Hepatocyte (in vitro differentiated cells): ENCODE measurements around the gene SFXN5. TPM values are rescaled to one million over a fixed set of nuclear protein-coding genes. Genes with fewer than 3 reads are reported as not detected.

ENCODE experiments used
- DNase-seq: peaks from one replicate; pipeline ENCODE4 v3.0.0-alpha.2; 2016; ENCODE audit warnings: low spot score
- H2AFZ ChIP-seq: fragments of 200-600 bp; sonication (generic); 2 replicates; pipeline ENCODE4 v1.6.0; 2016; ENCODE audit warnings: antibody characterized with exemption, mild to moderate bottlenecking
- H3K27ac ChIP-seq: fragments of 200-600 bp; sonication (generic); 2 replicates; pipeline ENCODE4 v1.5.1; 2016; ENCODE audit warnings: mild to moderate bottlenecking
- H3K27me3 ChIP-seq: fragments of 200-600 bp; sonication (generic); 2 replicates; pipeline ENCODE4 v1.6.1; 2016
- H3K36me3 ChIP-seq: fragments of 200-600 bp; sonication (generic); replicated peaks from 2 replicates; pipeline ENCODE4 v1.5.1; 2016; ENCODE audit warnings: low read depth; ENCODE audit not compliant: insufficient read depth
- H3K4me1 ChIP-seq: fragments of 200-600 bp; sonication (generic); 2 replicates; pipeline ENCODE4 v1.5.1; 2016; ENCODE audit warnings: mild to moderate bottlenecking, moderate library complexity; ENCODE audit not compliant: insufficient read depth
- H3K4me2 ChIP-seq: fragments of 200-600 bp; sonication (generic); 2 replicates; pipeline ENCODE4 v1.6.0; 2016
- H3K4me3 ChIP-seq: fragments of 200-600 bp; sonication (generic); 2 replicates; pipeline ENCODE4 v1.5.1; 2016; ENCODE audit warnings: mild to moderate bottlenecking
- H3K79me2 ChIP-seq: fragments of 200-600 bp; sonication (generic); 2 replicates; pipeline ENCODE4 v1.6.0; 2017; ENCODE audit warnings: mild to moderate bottlenecking
- H3K9me2 ChIP-seq: fragments of 200-600 bp; sonication (generic); replicated peaks from 2 replicates; pipeline ENCODE4 v1.6.0; 2017; ENCODE audit warnings: mild to moderate bottlenecking; ENCODE audit not compliant: insufficient read depth
- H3K9me3 ChIP-seq: fragments of 200-600 bp; sonication (generic); 2 replicates; pipeline ENCODE4 v1.5.1; 2016; ENCODE audit warnings: low read depth, mild to moderate bottlenecking
- H4K20me1 ChIP-seq: fragments of 200-600 bp; sonication (generic); 2 replicates; pipeline ENCODE4 v1.6.0; 2016; ENCODE audit warnings: mild to moderate bottlenecking; ENCODE audit not compliant: insufficient read depth, poor library complexity, severe bottlenecking
- CTCF ChIP-seq: fragments of 200-600 bp; sonication (generic); IDR thresholded peaks from 2 replicates; pipeline ENCODE4 v1.5.1; 2016; ENCODE audit warnings: antibody characterized with exemption, mild to moderate bottlenecking; ENCODE audit not compliant: poor library complexity
- EZH2 ChIP-seq: fragments of 200-600 bp; sonication (generic); IDR thresholded peaks from 2 replicates; pipeline ENCODE4 v1.6.1; 2016; ENCODE audit warnings: antibody characterized with exemption, mild to moderate bottlenecking, borderline replicate concordance
- EZH2phosphoT487 ChIP-seq: fragments of 200-600 bp; sonication (generic); IDR thresholded peaks from one replicate; pipeline ENCODE4 v1.6.1; 2018; ENCODE audit warnings: antibody characterized with exemption, mild to moderate bottlenecking, low read depth, moderate library complexity; ENCODE audit not compliant: unreplicated experiment, severe bottlenecking
- WGBS: methylation state at CpG from one replicate; pipeline ENCODE4 v1.1.6; 2016; ENCODE audit warnings: low lambda C conversion rate; ENCODE audit errors: missing lambda C conversion rate; 5-methylcytosine and 5-hydroxymethylcytosine counted together
- polyA plus RNA-seq: library from polyadenylated mRNA; unstranded; fragments of >200 nt; fragmentation: Nextera tagmentation; extraction: Ambion mirVana; gene quantifications from 2 replicates; pipeline ENCODE4 v1.2.1, GENCODE V29; 2016
- total RNA-seq: library from RNA; depleted of rRNA; stranded (reverse); fragments of >200 nt; gene quantifications from 2 replicates; pipeline ENCODE4 v1.2.3, GENCODE V29; 2014

SFXN5 gene
- total and polyA plus RNA-seq, 2 experiments from 2014 or later: 25.8 to 34.6 TPM

- Histone ChIP-seq H3K27ac (no peak overlapping the region), H3K9me2 (no peaks in the 10 kb centered on the region), H2AFZ (no peak overlapping the region), H3K4me2 (no peak overlapping the region), H3K4me1 (no peaks in the 10 kb centered on the region), H3K27me3 (no peaks in the 10 kb centered on the region), H3K9me3 (no peaks in the 10 kb centered on the region), H3K36me3 (no peaks in the 10 kb centered on the region), H3K79me2 (no peaks in the 10 kb centered on the region), H4K20me1 (no peaks in the 10 kb centered on the region), H3K4me3 (no peak overlapping the region)
- no peak for DNase-seq
- 80% methylated on average over 9 of the region's 12 CpGs for WGBS
- TF ChIP-seq EZH2phosphoT487 (no peak), EZH2 (no peak), CTCF (no peak)
Observed at GRCh38 chr2:72954376-72955227, 116.9 kb downstream of the SFXN5 start.

GRCh38 chr2:72953976-72954375, 117.5 kb downstream of the SFXN5 start:
- Histone ChIP-seq H3K27ac (no peak overlapping the region), H3K9me2 (no peaks in the 10 kb centered on the region), H3K79me2 (no peaks in the 10 kb centered on the region), H3K4me3 (no peak overlapping the region), H3K36me3 (no peaks in the 10 kb centered on the region), H4K20me1 (no peaks in the 10 kb centered on the region), H2AFZ (no peak overlapping the region), H3K27me3 (no peaks in the 10 kb centered on the region), H3K4me2 (no peak overlapping the region), H3K4me1 (no peaks in the 10 kb centered on the region), H3K9me3 (no peaks in the 10 kb centered on the region)
- DNase-seq: no peak
- no peak for TF ChIP-seq EZH2phosphoT487
- WGBS: 86% methylated on average over 4 of the region's 4 CpGs

- 100% methylated on average over 1 of the region's 1 CpG for WGBS
- Histone ChIP-seq H2AFZ (no peak overlapping the region), H3K4me3 (no peak overlapping the region), H3K36me3 (no peaks in the 10 kb centered on the region), H3K9me3 (no peaks in the 10 kb centered on the region), H3K27ac (no peak overlapping the region), H4K20me1 (no peaks in the 10 kb centered on the region), H3K4me2 (no peak overlapping the region), H3K9me2 (no peaks in the 10 kb centered on the region), H3K79me2 (no peaks in the 10 kb centered on the region), H3K4me1 (no peaks in the 10 kb centered on the region), H3K27me3 (no peaks in the 10 kb centered on the region)
- DNase-seq: no peak
- no peak for TF ChIP-seq EZH2
- no peak for TF ChIP-seq EZH2phosphoT487
- TF ChIP-seq CTCF: no peak
Observed at GRCh38 chr2:72953528-72953927, 118.0 kb downstream of the SFXN5 start.

- H3K4me3 ChIP-seq: no peak overlapping the region
- H3K36me3 ChIP-seq: no peaks in the 10 kb centered on the region
- no peaks in the 10 kb centered on the region for H3K9me3 ChIP-seq
- H4K20me1 ChIP-seq: no peaks in the 10 kb centered on the region
- no peak for DNase-seq
- H3K4me2 ChIP-seq: no peak overlapping the region
- WGBS: 92% methylated on average over 14 of the region's 14 CpGs
- no peak overlapping the region for H2AFZ ChIP-seq
- no peaks in the 10 kb centered on the region for H3K79me2 ChIP-seq
- no peaks in the 10 kb centered on the region for H3K9me2 ChIP-seq
- no peak overlapping the region for H3K27ac ChIP-seq
- no peaks in the 10 kb centered on the region for H3K27me3 ChIP-seq
- H3K4me1 ChIP-seq: no peaks in the 10 kb centered on the region
- TF ChIP-seq EZH2 (no peak), EZH2phosphoT487 (no peak), CTCF (no peak)
Observed at GRCh38 chr2:72952961-72953360, 118.6 kb downstream of the SFXN5 start.
